Measurements from ENCODE around the gene TMED1.

The TMED1 gene

GRCh38 chr19:10830931-10831779 lies 4.9 kb downstream of the TMED1 start:
- no peak for DNase-seq

GRCh38 chr19:10830370-10830769 lies 5.6 kb downstream of the TMED1 start:
- no peak for DNase-seq

- DNase-seq: no peak
Measured at GRCh38 chr19:10829967-10830366, 6.0 kb downstream of the TMED1 start.

- DNase-seq: no peak
Measured at GRCh38 chr19:10828981-10829821, 6.8 kb downstream of the TMED1 start.

- DNase-seq: no peak
Measured at GRCh38 chr19:10826846-10827245, 9.2 kb downstream of the TMED1 start.

GRCh38 chr19:10826231-10826630 lies 9.8 kb downstream of the TMED1 start:
- DNase-seq: no peak

- no peak for DNase-seq
Measured at GRCh38 chr19:10823690-10824089, 12.3 kb downstream of the TMED1 start.

GRCh38 chr19:10820173-10820572 lies 15.8 kb downstream of the TMED1 start:
- DNase-seq: no peak

- no peak for DNase-seq
Measured at GRCh38 chr19:10819124-10820060, 16.6 kb downstream of the TMED1 start.

- no peak for DNase-seq
Measured at GRCh38 chr19:10818301-10819123, 17.5 kb downstream of the TMED1 start.

- DNase-seq: no peak
Measured at GRCh38 chr19:10817291-10818038, 18.5 kb downstream of the TMED1 start.

GRCh38 chr19:10816691-10817090 lies 19.3 kb downstream of the TMED1 start:
- no peak for DNase-seq

- DNase-seq: no peak
Measured at GRCh38 chr19:10815969-10816644, 19.9 kb downstream of the TMED1 start.

- no peak for DNase-seq
Measured at GRCh38 chr19:10815007-10815536, 20.9 kb downstream of the TMED1 start.

GRCh38 chr19:10812902-10813404 lies 23.1 kb downstream of the TMED1 start:
- DNase-seq: no peak

GRCh38 chr19:10812196-10812595 lies 23.8 kb downstream of the TMED1 start:
- no peak for DNase-seq

- no peak for DNase-seq
Measured at GRCh38 chr19:10811391-10812111, 24.5 kb downstream of the TMED1 start.

- no peak for DNase-seq
Measured at GRCh38 chr19:10809651-10810285, 26.2 kb downstream of the TMED1 start.

Data from activated CD4-positive, alpha-beta T cell treated with anti-CD3 and anti-CD28 coated beads, Interleukin-2, amount 50 U/mL, for 4 hours (primary cell).